SK-N-MC (cell line): ENCODE measurements around the gene PPP1R9A.

ENCODE experiments used
- EZH2 ChIP-seq: fragments of 200-600 bp; sonication (generic); IDR thresholded peaks from one replicate; pipeline ENCODE4 v1.6.1; 2017; ENCODE audit warnings: antibody characterized with exemption
- POLR2AphosphoS5 ChIP-seq: IDR thresholded peaks from 2 replicates; pipeline ENCODE4 v1.6.1; 2012; ENCODE audit warnings: mild to moderate bottlenecking, low read depth, low read length, borderline replicate concordance

DNA sequence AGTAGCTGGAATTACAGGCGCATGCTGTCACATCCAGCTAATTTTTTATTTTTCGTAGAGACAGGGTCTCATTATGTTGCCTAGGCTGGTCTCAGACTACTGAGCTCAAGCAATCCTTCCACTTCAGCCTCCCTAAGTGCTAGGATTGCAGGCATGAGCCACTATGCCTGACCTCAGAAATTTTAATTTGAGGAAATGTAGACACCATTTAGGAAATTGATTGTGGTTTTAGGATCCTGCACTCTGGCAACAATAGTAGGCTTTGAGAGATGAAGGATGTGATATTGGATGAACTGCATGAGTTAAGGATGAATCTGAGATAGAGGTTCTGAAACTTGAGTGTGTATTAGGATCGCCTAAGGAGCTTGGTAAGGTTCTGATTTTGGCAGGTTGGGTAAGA lies 66.5 kb downstream of the PPP1R9A start:
- TF ChIP-seq POLR2AphosphoS5 (no peak), EZH2 (no peak)
